B cell (primary cell): ENCODE measurements around the gene CERK. TPM values are rescaled to one million over a fixed set of nuclear protein-coding genes. Genes with fewer than 3 reads are reported as not detected.

Experiments used
- ATAC-seq: fragments of 200-7000 bp; cut with Tn5 transposase; one replicate; pipeline ENCODE4 v1.10.0; 2021; ENCODE audit warnings: low read depth, mild to moderate bottlenecking, moderate number of reproducible peaks, moderate library complexity
- CTCF ChIA-PET: fragments of 350-600 bp; sonication (Branson Sonifier 250); formaldehyde crosslinking; loops from one replicate; lab custom pipeline; 2021; ENCODE audit warnings: antibody characterized with exemption, inconsistent platforms; lab: Charles Lee
- POLR2A ChIA-PET: fragments of 350-600 bp; sonication (Branson Sonifier 250); formaldehyde crosslinking; loops from one replicate; lab custom pipeline; 2021; ENCODE audit warnings: antibody characterized with exemption; lab: Charles Lee
- DNase-seq: peaks from one replicate; pipeline ENCODE4 v3.0.0; 2013
- H2AFZ ChIP-seq: 2 replicates; pipeline ENCODE4 v1.6.1; 2012; ENCODE audit warnings: mild to moderate bottlenecking, low read depth, low read length; ENCODE audit not compliant: insufficient read depth, poor library complexity, severe bottlenecking
- H3K27ac ChIP-seq, 2 donors: 1 replicate in 1 of 2; 2 replicates in 1 of 2; pipeline ENCODE4 v1.5.1; 2012 to 2013; ENCODE audit warnings: low read length in 2 of 2, mild to moderate bottlenecking in 2 of 2, moderate library complexity in 1 of 2
- H3K27me3 ChIP-seq, 4 experiments: fragments of 200-600 bp in 1 of 4; sonication (generic) in 1 of 4; replicated peaks in 1 of 4; 1 replicate in 2 of 4; 2 replicates in 2 of 4; pipeline versions ENCODE4 v1.6.1 to v1.7.0; 2013 to 2016; ENCODE audit warnings: low read length in 3 of 4, mild to moderate bottlenecking in 2 of 4, mixed read lengths in 1 of 4, moderate library complexity in 1 of 4; ENCODE audit not compliant: insufficient read depth in 4 of 4, control insufficient read depth in 3 of 4; ENCODE audit errors: control extremely low read depth in 1 of 4
- H3K36me3 ChIP-seq, 2 experiments: replicated peaks in 1 of 2; 1 replicate in 1 of 2; 2 replicates in 1 of 2; pipeline versions ENCODE4 v1.6.1 to v1.7.1; 2013; ENCODE audit warnings: low read length in 1 of 2; ENCODE audit not compliant: insufficient read depth in 2 of 2, control insufficient read depth in 1 of 2; ENCODE audit errors: control extremely low read depth in 1 of 2, extremely low read depth in 1 of 2
- H3K4me1 ChIP-seq, 2 donors: fragments of 200-600 bp in 1 of 2; sonication (generic) in 1 of 2; 1 replicate in 1 of 2; 2 replicates in 1 of 2; pipeline versions ENCODE4 v1.5.1 to v1.6.1; 2013 to 2017; ENCODE audit warnings: low read length in 2 of 2; ENCODE audit not compliant: control insufficient read depth in 2 of 2, insufficient read depth in 2 of 2
- H3K4me2 ChIP-seq: replicated peaks from 2 replicates; pipeline ENCODE3; 2012; ENCODE audit warnings: mild to moderate bottlenecking, low read depth, low read length; ENCODE audit not compliant: poor library complexity, severe bottlenecking
- H3K4me3 ChIP-seq, 5 experiments: fragments of 200-600 bp in 1 of 5; sonication (generic) in 1 of 5; 1 replicate in 3 of 5; 2 replicates in 2 of 5; pipeline versions ENCODE4 v1.5.1 to v1.7.0; 2011 to 2016; ENCODE audit warnings: low read length in 4 of 5, mild to moderate bottlenecking in 4 of 5, low read depth in 2 of 5, control low read depth in 1 of 5, moderate library complexity in 1 of 5; ENCODE audit not compliant: insufficient read depth in 1 of 5; ENCODE audit errors: control extremely low read depth in 1 of 5, extremely low read depth in 1 of 5
- H3K79me2 ChIP-seq: fragments of 200-600 bp; sonication (generic); one replicate; pipeline ENCODE4 v1.6.0; 2016; ENCODE audit warnings: low read length; ENCODE audit not compliant: control insufficient read depth, insufficient read depth
- H3K9ac ChIP-seq: fragments of 200-600 bp; sonication (generic); 2 replicates; pipeline ENCODE4 v1.6.1; 2017; ENCODE audit warnings: mild to moderate bottlenecking, low read length, moderate library complexity
- H3K9me3 ChIP-seq, 3 donors: one replicate each; pipeline versions ENCODE4 v1.6.1 to v1.7.1; 2013; ENCODE audit warnings: low read length in 2 of 3; ENCODE audit not compliant: control insufficient read depth in 2 of 3, insufficient read depth in 1 of 3; ENCODE audit errors: control extremely low read depth in 1 of 3
- H4K20me1 ChIP-seq: 2 replicates; pipeline ENCODE4 v1.6.0; 2012; ENCODE audit warnings: mild to moderate bottlenecking, low read length; ENCODE audit not compliant: insufficient read depth, control insufficient read depth, poor library complexity, severe bottlenecking
- H3K27ac Mint-ChIP-seq: one replicate; pipeline ENCODE4 v1.8.0; 2021; ENCODE audit warnings: mixed read lengths
- H3K27me3 Mint-ChIP-seq: one replicate; pipeline ENCODE4 v1.8.0; 2021; ENCODE audit warnings: mixed read lengths
- H3K4me1 Mint-ChIP-seq: one replicate; pipeline ENCODE4 v1.8.0; 2021; ENCODE audit warnings: mixed read lengths
- H3K4me3 Mint-ChIP-seq: one replicate; pipeline ENCODE4 v1.8.0; 2021; ENCODE audit warnings: mixed read lengths
- H3K9me3 Mint-ChIP-seq: one replicate; pipeline ENCODE4 v1.8.0; 2022; ENCODE audit warnings: mixed read lengths; ENCODE audit not compliant: insufficient read depth
- EZH2 ChIP-seq: IDR thresholded peaks from 2 replicates; pipeline ENCODE4 v1.6.1; 2012; ENCODE audit warnings: borderline replicate concordance, low read depth, mild to moderate bottlenecking, moderate library complexity, low read length; ENCODE audit not compliant: insufficient read depth, poor library complexity, severe bottlenecking
- WGBS: methylation state at CpG from one replicate; pipeline ENCODE4 v1.1.5; 2013; ENCODE audit warnings: missing lambda C conversion rate; ENCODE audit not compliant: insufficient coverage; 5-methylcytosine and 5-hydroxymethylcytosine counted together
- intact Hi-C: fragments of 100-400 bp; cut with micrococcal nuclease; formaldehyde crosslinking; loops from one replicate; pipeline ENCODE4 v1.10.0; 2022
- polyA plus RNA-seq: library from polyadenylated mRNA; depleted of rRNA; stranded (reverse); fragments of >200 nt; gene quantifications from 2 replicates; pipeline ENCODE4 v1.2.3, GENCODE V29; 2012
- total RNA-seq, 2 donors: library from RNA; stranded (reverse); fragments of 120-200 nt in 1 of 2; gene quantifications; 1 replicate in 1 of 2; 2 replicates in 1 of 2; pipeline versions ENCODE4 v1.2.3 to v1.2.4, GENCODE V29; 2013 to 2022
- TF ChIP-seq, protein P1 (sequence below): fragments of 200-600 bp; IDR thresholded peaks from one replicate; pipeline ENCODE4 v1.8.0; 2022; ENCODE audit warnings: antibody characterized with exemption, mild to moderate bottlenecking

CERK gene
- total and polyA plus RNA-seq, 2 donors (not counting 1 experiment from before 2014, with no cell fraction given): 23.2 to 48.3 TPM

- Histone ChIP-seq H4K20me1 (no peaks in the 10 kb centered on the region), H3K4me2 (no peak overlapping the region), H3K9ac (no peak overlapping the region), H3K4me3 (no peak overlapping the region), H3K9me3 (peaks cover 0 to under 1% (median 0%) of the 10 kb centered on the region in 3 donors), H3K36me3 (no peaks in the 10 kb centered on the region), H3K27ac (no peak overlapping the region), H3K4me1 (peaks cover 13 to 28% of the 10 kb centered on the region in 2 donors), H2AFZ (no peak overlapping the region), H3K27me3 (peaks cover 0 to 6% (median 0%) of the 10 kb centered on the region in 4 experiments), H3K79me2 (no peaks in the 10 kb centered on the region)
- WGBS: over 99% methylated on average over 10 of the region's 20 CpGs
- H3K27me3 Mint-ChIP-seq: peaks cover 8% of the 10 kb centered on the region
- H3K4me3 Mint-ChIP-seq: no peak overlapping the region
- intact Hi-C loops: no loop called here
- no peaks in the 10 kb centered on the region for H3K9me3 Mint-ChIP-seq
- ATAC-seq (no peak), DNase-seq (no peak)
- ChIA-PET POLR2A (interaction anchor here (1.0 kb wide), 1 partner anchor 14 kb away, joined by 12 read pairs; the partner anchor contains the start of gene TBC1D22A), CTCF (interaction anchor here (1.1 to 3.8 kb wide), 4 partner anchors 9 to 185 kb away, joined by 3 to 19 read pairs (median 11); partner anchors contain the start of gene TBC1D22A)
- no peak for TF ChIP-seq EZH2
- TF ChIP-seq, protein P1, sequence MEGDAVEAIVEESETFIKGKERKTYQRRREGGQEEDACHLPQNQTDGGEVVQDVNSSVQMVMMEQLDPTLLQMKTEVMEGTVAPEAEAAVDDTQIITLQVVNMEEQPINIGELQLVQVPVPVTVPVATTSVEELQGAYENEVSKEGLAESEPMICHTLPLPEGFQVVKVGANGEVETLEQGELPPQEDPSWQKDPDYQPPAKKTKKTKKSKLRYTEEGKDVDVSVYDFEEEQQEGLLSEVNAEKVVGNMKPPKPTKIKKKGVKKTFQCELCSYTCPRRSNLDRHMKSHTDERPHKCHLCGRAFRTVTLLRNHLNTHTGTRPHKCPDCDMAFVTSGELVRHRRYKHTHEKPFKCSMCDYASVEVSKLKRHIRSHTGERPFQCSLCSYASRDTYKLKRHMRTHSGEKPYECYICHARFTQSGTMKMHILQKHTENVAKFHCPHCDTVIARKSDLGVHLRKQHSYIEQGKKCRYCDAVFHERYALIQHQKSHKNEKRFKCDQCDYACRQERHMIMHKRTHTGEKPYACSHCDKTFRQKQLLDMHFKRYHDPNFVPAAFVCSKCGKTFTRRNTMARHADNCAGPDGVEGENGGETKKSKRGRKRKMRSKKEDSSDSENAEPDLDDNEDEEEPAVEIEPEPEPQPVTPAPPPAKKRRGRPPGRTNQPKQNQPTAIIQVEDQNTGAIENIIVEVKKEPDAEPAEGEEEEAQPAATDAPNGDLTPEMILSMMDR: no peak
- H3K4me1 Mint-ChIP-seq: peaks cover 15% of the 10 kb centered on the region
- no peak overlapping the region for H3K27ac Mint-ChIP-seq
Observed at GRCh38 chr22:46748206-46748907, 10.3 kb upstream of the CERK start.

DNA sequence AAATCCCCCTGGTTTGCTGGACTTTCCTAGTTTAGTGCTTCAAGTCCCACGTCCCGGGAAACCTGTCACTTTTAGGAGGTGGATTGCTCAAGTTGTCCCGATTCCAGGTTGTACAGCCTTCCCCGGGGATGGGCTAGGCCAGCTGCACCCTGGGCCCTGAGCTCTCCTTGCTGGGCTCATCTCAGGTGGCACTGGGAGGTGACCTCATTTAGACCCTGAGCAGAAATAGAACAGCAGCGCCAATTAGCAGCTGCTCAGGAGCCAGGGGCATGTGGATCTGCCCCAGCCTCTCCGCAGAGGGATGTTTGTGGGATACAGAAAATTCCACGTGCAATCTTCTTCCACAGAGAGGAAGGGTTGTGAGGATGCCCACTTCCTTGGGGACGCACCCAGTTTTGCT lies 9.6 kb upstream of the CERK start:
- 94% methylated on average over 7 of the region's 8 CpGs for WGBS
- peaks cover 0 to 8% (median 0%) of the 10 kb centered on the region in 3 donors for H3K9me3 ChIP-seq
- peaks cover 0 to 6% (median 0%) of the 10 kb centered on the region in 4 experiments for H3K27me3 ChIP-seq
- H2AFZ ChIP-seq: no peak overlapping the region
- no peaks in the 10 kb centered on the region for H3K9me3 Mint-ChIP-seq
- peaks cover 13 to 28% of the 10 kb centered on the region in 2 donors for H3K4me1 ChIP-seq
- H3K27ac Mint-ChIP-seq: no peak overlapping the region
- CTCF ChIA-PET: no interaction called here
- peaks cover 8% of the 10 kb centered on the region for H3K27me3 Mint-ChIP-seq
- no peak for ATAC-seq
- no peak for TF ChIP-seq EZH2
- TF ChIP-seq, protein P1: no peak
- no peak overlapping the region for H3K4me2 ChIP-seq
- H3K4me3 ChIP-seq: no peak overlapping the region
- intact Hi-C loops: no loop called here
- DNase-seq: no peak
- no peak overlapping the region for H3K27ac ChIP-seq
- no peak overlapping the region for H3K4me3 Mint-ChIP-seq
- no peak overlapping the region for H3K9ac ChIP-seq
- H3K36me3 ChIP-seq: no peaks in the 10 kb centered on the region
- no peaks in the 10 kb centered on the region for H4K20me1 ChIP-seq
- no peaks in the 10 kb centered on the region for H3K79me2 ChIP-seq
- peaks cover 15% of the 10 kb centered on the region for H3K4me1 Mint-ChIP-seq
- POLR2A ChIA-PET: interaction anchor here (0.7 kb wide), 1 partner anchor 12 kb away, joined by 6 read pairs; no protein-coding TSS in a partner anchor
